ENCODE measurements around the gene PJVK.

GRCh38 chr2:178422097-178422496 lies 29.1 kb upstream of the PJVK start:
- TF ChIP-seq EZH2 (IDR thresholded peaks at IDR 0.05) (no peak), POLR2AphosphoS5 (IDR thresholded peaks at IDR 0.05; ENCODE audit: borderline replicate concordance, low read depth, low read length) (no peak)

All from SK-N-MC (cell line).